GM19455 (cell line): ENCODE data around the gene FAM20C.

Experiments
- ATAC-seq: cut with Tn5 transposase; IDR thresholded peaks from one replicate; pipeline ENCODE4 v1.9.1; 2021; ENCODE audit not compliant: unreplicated experiment

Gene FAM20C

GRCh38 chr7:223118-223800 lies 30.9 kb downstream of the FAM20C start:
- no peak for ATAC-seq

- no peak for ATAC-seq
Observed at GRCh38 chr7:223861-224260, 31.5 kb downstream of the FAM20C start.

- ATAC-seq, result no peak
Observed at GRCh38 chr7:226281-226895, 34.0 kb downstream of the FAM20C start.

GRCh38 chr7:227926-228325 lies 35.6 kb downstream of the FAM20C start:
- ATAC-seq, result no peak

- ATAC-seq, result no peak
Observed at GRCh38 chr7:228610-229009, 36.2 kb downstream of the FAM20C start.

GRCh38 chr7:229184-229964 lies 37.0 kb downstream of the FAM20C start:
- ATAC-seq, result no peak

GRCh38 chr7:230274-230673 lies 37.9 kb downstream of the FAM20C start:
- no peak for ATAC-seq

- no peak for ATAC-seq
Observed at GRCh38 chr7:231030-231857, 38.9 kb downstream of the FAM20C start.

GRCh38 chr7:231858-232246 lies 39.5 kb downstream of the FAM20C start:
- no peak for ATAC-seq

- ATAC-seq, result no peak
Observed at GRCh38 chr7:232410-233248, 40.3 kb downstream of the FAM20C start.

- ATAC-seq, result no peak
Observed at GRCh38 chr7:233249-234035, 41.1 kb downstream of the FAM20C start.

- no peak for ATAC-seq
Observed at GRCh38 chr7:234051-234707, 41.8 kb downstream of the FAM20C start.

GRCh38 chr7:234708-235553 lies 42.6 kb downstream of the FAM20C start:
- ATAC-seq, result no peak

GRCh38 chr7:235576-236395 lies 43.4 kb downstream of the FAM20C start:
- no peak for ATAC-seq

GRCh38 chr7:236967-237366 lies 44.6 kb downstream of the FAM20C start:
- ATAC-seq, result no peak

GRCh38 chr7:237385-237784 lies 45.0 kb downstream of the FAM20C start:
- no peak for ATAC-seq

GRCh38 chr7:240146-240676 lies 47.8 kb downstream of the FAM20C start:
- no peak for ATAC-seq
